Measurements from ENCODE around the gene ZDHHC8.

The ZDHHC8 gene

GRCh38 chr22:20131859-20132685, 468 bp downstream of the ZDHHC8 start:
- DNase-seq: no peak

DNA sequence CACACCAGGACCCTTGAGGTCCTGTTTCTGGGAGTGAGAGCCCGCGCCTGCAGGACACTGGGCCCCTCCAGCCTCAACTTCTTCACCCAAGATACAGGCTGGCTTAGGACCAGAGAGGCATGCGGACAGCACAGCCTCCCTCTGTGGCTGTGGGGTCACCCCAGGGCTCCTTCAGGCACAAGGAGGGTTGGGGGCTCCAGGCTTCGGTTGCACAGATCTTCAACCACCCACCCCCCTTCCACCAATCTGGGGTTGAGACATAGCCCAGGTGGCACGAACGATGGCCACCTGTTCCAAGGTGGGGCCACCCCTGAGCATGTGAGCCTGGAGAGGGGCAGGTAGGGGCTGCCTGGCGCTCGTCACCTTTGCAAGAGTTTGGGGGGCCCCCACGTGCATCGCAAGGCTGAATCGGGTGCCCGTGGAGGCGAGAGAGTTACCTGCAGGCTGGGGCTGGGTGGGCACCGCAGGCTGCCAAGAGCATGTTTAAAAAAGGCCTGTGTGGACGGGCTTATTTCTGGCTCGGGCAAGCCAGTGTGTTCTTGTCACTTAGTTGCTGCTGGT, 1.2 kb downstream of the ZDHHC8 start:
- no peak for DNase-seq

DNA sequence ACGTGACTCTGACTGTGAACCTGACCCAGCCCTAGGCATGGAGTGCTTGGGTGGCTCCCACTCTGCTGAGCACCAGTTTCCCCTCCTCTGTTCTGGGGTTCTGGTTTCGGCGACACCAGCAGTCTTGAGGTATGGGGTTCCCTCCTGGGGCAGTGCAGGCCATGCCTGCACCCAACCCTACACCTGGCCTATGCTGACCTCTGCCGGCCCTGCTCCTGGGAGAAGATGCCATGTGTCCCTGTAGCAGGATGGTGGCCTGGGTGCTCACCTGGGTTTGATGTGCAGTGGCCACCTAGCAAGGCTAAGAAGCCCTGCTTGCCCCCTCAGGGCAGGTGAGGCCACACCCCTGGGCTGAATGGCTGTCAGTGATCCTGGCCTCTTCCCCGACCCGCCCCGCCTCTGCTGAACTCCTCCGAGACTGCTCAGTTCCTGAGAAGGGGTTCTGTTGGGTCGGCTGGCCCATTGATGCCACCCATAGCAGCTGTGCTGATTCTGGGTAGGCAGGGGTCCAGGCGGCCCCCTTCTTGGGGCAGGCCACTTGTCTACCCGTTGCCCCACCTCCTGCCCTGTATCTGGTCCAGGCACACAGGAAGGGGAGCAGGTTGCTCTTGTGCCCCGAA, 2.4 kb downstream of the ZDHHC8 start:
- DNase-seq: no peak

- no peak for DNase-seq
These were observed 3.7 kb downstream of the ZDHHC8 start for GRCh38 chr22:20135265-20135664.

DNA sequence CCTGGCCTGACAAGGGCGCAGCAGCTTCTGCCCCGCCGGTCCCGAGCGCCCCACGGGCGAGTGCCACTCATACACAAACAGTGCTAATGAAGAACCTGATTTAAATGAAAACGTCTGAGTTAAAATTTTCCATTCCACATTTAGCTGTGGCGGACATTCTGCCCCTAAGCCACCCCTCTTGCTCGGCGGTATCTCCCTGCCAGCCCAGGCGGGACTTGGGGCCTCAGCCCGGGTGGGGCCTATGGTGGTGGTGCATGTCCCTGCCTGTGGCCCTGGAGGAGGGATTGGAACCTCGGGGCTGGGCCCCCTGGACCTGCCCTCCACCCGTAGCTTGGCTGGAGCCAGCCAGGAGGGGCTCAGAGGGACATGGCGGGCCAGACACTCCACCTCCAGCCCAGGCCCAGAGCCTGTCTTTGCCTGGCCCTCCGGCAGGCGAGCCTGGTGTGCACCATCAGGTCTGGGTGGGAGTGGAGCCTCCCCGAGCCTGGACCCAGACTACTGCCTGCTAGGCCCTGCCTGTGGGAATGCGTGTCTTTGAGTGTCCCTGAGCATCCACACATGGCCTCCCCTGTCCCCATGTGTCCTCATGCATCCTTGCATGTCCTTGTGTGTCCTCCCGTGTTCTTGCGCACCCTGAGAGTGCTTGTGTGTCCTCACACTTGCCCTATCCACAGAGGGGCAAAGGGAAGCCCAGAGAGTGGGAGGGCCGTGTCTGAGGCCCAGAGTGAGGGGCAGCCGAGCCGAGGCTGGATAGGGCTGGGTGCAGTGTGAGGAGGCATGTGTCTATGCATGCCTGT, 4.4 kb downstream of the ZDHHC8 start:
- no peak for DNase-seq

- no peak for DNase-seq
These were observed 4.9 kb downstream of the ZDHHC8 start for GRCh38 chr22:20136603-20136873.

- DNase-seq: no peak
These were observed 5.5 kb downstream of the ZDHHC8 start for GRCh38 chr22:20137113-20137512.

GRCh38 chr22:20137671-20138416, 6.2 kb downstream of the ZDHHC8 start:
- DNase-seq: no peak

- DNase-seq: no peak
These were observed 6.8 kb downstream of the ZDHHC8 start for GRCh38 chr22:20138417-20138738.

GRCh38 chr22:20138868-20139267, 7.3 kb downstream of the ZDHHC8 start:
- no peak for DNase-seq

GRCh38 chr22:20139391-20140106, 7.9 kb downstream of the ZDHHC8 start:
- DNase-seq: no peak

GRCh38 chr22:20140107-20140445, 8.5 kb downstream of the ZDHHC8 start:
- no peak for DNase-seq

- DNase-seq: no peak
These were observed 8.9 kb downstream of the ZDHHC8 start for GRCh38 chr22:20140521-20140964.

DNA sequence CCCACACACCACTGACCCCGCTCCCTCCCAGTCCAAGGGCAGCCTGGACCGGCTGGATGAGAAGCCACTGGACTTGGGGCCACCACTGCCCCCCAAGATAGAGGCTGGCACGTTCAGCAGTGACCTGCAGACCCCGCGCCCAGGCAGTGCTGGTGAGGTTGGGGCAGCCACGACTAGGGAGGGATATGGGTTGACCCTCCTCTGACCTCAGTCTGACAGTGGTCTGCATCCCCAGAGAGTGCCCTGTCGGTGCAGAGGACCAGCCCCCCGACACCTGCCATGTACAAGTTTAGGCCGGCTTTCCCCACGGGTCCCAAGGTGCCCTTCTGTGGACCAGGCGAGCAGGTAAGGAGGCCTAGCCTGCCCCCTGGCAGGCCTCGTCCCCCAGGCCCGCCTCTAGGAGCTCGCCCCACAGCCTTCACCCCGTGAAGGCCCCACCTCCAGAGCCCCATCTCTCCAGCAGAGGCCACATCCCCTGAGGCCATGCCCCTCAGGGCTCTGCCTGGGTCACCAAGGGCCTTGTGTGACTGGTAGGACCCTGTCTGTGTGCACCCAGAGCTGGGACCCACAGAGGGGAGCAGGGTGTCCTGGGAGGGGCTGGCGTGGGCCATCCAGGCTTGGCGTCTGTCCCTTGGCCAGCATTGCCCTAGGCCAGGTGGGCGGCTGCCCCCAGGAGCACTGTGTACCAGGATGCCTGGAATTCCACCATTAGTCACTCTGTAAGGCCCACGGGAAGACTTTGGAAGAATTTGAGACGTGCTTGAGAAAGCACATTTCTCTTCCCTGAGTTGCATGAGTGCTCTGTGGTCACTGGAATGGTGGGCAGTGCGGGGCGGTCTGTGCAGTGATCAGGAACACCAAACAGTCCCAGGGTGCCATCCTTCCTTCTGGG, 9.8 kb downstream of the ZDHHC8 start:
- no peak for DNase-seq

DNA sequence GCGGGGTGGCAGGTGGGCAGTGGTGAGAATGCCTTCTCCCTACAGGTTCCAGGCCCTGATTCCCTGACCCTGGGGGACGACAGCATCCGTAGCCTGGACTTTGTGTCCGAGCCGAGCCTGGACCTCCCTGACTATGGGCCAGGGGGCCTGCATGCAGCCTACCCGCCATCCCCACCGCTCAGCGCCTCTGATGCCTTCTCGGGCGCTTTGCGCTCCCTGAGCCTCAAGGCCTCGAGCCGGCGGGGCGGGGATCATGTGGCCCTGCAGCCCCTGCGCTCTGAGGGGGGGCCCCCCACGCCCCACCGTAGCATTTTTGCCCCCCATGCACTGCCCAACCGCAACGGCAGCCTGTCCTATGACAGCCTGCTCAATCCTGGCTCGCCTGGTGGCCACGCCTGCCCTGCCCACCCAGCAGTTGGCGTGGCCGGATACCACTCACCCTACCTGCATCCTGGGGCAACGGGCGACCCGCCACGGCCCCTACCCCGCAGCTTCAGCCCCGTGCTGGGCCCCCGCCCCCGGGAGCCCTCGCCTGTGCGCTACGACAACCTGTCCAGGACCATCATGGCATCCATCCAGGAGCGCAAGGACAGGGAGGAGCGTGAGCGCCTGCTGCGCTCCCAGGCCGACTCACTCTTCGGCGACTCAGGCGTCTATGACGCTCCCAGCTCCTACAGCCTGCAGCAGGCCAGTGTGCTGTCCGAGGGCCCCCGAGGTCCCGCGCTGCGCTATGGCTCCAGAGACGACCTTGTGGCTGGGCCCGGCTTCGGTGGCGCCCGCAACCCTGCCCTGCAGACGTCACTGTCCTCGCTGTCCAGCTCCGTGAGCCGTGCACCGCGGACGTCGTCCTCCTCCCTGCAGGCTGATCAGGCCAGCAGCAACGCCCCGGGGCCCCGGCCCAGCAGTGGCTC, 11.4 kb downstream of the ZDHHC8 start:
- DNase-seq: no peak

- no peak for DNase-seq
These were observed 12.5 kb downstream of the ZDHHC8 start for GRCh38 chr22:20143883-20144665.

DNA sequence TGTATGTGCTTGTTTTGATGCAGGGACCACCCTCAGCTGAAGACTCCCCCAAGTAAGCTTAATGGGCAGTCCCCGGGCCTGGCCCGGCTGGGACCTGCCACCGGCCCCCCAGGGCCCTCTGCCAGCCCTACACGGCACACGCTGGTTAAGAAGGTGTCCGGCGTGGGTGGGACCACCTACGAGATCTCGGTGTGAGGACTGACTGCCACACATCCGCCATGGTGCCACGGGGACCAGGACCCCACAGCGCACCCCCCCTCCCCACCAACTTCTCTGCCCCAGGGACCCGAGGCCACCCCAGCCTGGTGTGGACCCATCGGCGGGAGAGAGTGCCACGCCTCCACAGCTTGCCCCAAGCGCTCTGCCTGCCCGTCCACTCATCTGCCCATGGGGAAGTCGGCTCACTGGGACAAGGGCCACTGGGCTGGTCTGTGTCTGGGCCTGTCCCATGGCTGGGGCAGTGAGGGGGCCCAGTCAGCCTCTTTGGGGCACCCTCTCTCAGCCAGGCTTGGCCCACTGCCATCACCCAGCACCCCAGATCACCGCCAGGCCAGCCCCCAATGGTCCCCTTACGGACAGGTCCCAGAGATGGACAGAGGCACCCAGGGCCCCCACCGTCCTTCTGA, 13.7 kb downstream of the ZDHHC8 start:
- no peak for DNase-seq

DNA sequence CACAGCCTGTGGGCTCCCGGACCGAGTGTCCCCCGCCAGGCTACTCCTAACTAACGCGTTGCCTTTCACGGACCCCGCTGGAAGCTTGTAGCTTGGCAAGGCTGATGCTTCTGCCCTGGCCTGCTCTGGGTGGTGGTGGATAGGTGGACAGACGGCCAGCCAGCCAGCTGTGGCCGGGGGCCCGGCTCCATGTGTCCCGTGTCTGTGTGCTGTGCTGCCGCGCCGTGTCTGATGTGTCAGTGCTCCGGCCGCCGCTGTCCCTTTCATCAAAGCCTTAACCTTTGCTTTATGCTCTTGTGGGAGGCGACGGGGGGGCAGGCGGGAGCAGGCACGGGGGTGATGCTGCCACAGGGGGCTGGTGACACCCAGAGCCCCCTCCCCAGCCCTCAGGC, 14.2 kb downstream of the ZDHHC8 start:
- DNase-seq: no peak

GRCh38 chr22:20146777-20147176, 15.2 kb downstream of the ZDHHC8 start:
- no peak for DNase-seq

Measured in right forelimb (tissue), 1 donor.